ENCODE results near the gene EPB41L4A. TPM values are rescaled to one million over a fixed set of nuclear protein-coding genes. Genes with fewer than 3 reads are reported as not detected.

Gene EPB41L4A
- total and polyA plus RNA-seq, 2 donors (not counting 1 experiment from before 2014, with no cell fraction given): 0.23 to 0.50 TPM

GRCh38 chr5:112238473-112238872 lies 180.6 kb downstream of the EPB41L4A start:
- no peak overlapping the region for H3K9ac ChIP-seq (ENCODE audit: insufficient read depth, low read length)
- no peaks in the 10 kb centered on the region for H3K79me2 ChIP-seq (ENCODE audit: control insufficient read depth, insufficient read depth, low read length)
- H3K27ac ChIP-seq (ENCODE audit: insufficient read depth, low read length): no peak overlapping the region
- no peak for DNase-seq (ENCODE audit: low read depth in 2 of 2)
- H3K36me3 ChIP-seq (ENCODE audit: control insufficient read depth, insufficient read depth, low read length): no peaks in the 10 kb centered on the region
- TF ChIP-seq EZH2 (IDR thresholded peaks at IDR 0.05; ENCODE audit: low read length, missing control alignments): no peak
- no peak for TF ChIP-seq CTCF (conservative IDR thresholded peaks at IDR 0.05 in 1 of 2, IDR thresholded peaks at IDR 0.05 in 1 of 2; ENCODE audit: low read depth in 1 of 2, low read length in 2 of 2)
- no peaks in the 10 kb centered on the region for H3K27me3 ChIP-seq (ENCODE audit: control insufficient read depth, insufficient read depth, low read length)
- H3K4me3 ChIP-seq (replicated peaks in 1 of 4; ENCODE audit: control extremely low read depth in 1 of 4, insufficient read depth in 1 of 4, low read depth in 3 of 4, low read length in 4 of 4): no peak overlapping the region
- H3K4me1 ChIP-seq (ENCODE audit: control insufficient read depth, extremely low read depth, insufficient read depth, low read length): no peaks in the 10 kb centered on the region
- H4K20me1 ChIP-seq (ENCODE audit: control insufficient read depth, extremely low read depth, insufficient read depth, low read length): no peaks in the 10 kb centered on the region
- no peak overlapping the region for H2AFZ ChIP-seq (ENCODE audit: low read length)
- H3K4me2 ChIP-seq (ENCODE audit: extremely low read depth, insufficient read depth, low read length): no peak overlapping the region
- no peaks in the 10 kb centered on the region for H3K9me3 ChIP-seq (ENCODE audit: control insufficient read depth, insufficient read depth, low read depth, low read length)

- H3K4me3 ChIP-seq (replicated peaks in 1 of 4; ENCODE audit: control extremely low read depth in 1 of 4, insufficient read depth in 1 of 4, low read depth in 3 of 4, low read length in 4 of 4): no peak overlapping the region
- no peaks in the 10 kb centered on the region for H3K36me3 ChIP-seq (ENCODE audit: control insufficient read depth, insufficient read depth, low read length)
- H3K27ac ChIP-seq (ENCODE audit: insufficient read depth, low read length): no peak overlapping the region
- H2AFZ ChIP-seq (ENCODE audit: low read length): no peak overlapping the region
- TF ChIP-seq EZH2 (IDR thresholded peaks at IDR 0.05; ENCODE audit: low read length, missing control alignments) (no peak), CTCF (conservative IDR thresholded peaks at IDR 0.05 in 1 of 2, IDR thresholded peaks at IDR 0.05 in 1 of 2; ENCODE audit: low read depth in 1 of 2, low read length in 2 of 2) (no peak)
- no peaks in the 10 kb centered on the region for H4K20me1 ChIP-seq (ENCODE audit: control insufficient read depth, extremely low read depth, insufficient read depth, low read length)
- no peaks in the 10 kb centered on the region for H3K27me3 ChIP-seq (ENCODE audit: control insufficient read depth, insufficient read depth, low read length)
- no peak for DNase-seq (ENCODE audit: low read depth in 2 of 2)
- H3K9me3 ChIP-seq (ENCODE audit: control insufficient read depth, insufficient read depth, low read depth, low read length): no peaks in the 10 kb centered on the region
- H3K4me2 ChIP-seq (ENCODE audit: extremely low read depth, insufficient read depth, low read length): no peak overlapping the region
- H3K9ac ChIP-seq (ENCODE audit: insufficient read depth, low read length): no peak overlapping the region
- H3K4me1 ChIP-seq (ENCODE audit: control insufficient read depth, extremely low read depth, insufficient read depth, low read length): no peaks in the 10 kb centered on the region
- no peaks in the 10 kb centered on the region for H3K79me2 ChIP-seq (ENCODE audit: control insufficient read depth, insufficient read depth, low read length)
These were observed 181.6 kb downstream of the EPB41L4A start for GRCh38 chr5:112237456-112237855.

GRCh38 chr5:112234000-112234399 lies 185.1 kb downstream of the EPB41L4A start:
- no peak overlapping the region for H3K4me2 ChIP-seq (ENCODE audit: extremely low read depth, insufficient read depth, low read length)
- DNase-seq (ENCODE audit: low read depth in 2 of 2): no peak
- no peaks in the 10 kb centered on the region for H3K79me2 ChIP-seq (ENCODE audit: control insufficient read depth, insufficient read depth, low read length)

More at GRCh38 chr5:112234000-112234399, 185.1 kb downstream of the EPB41L4A start:
- no peaks in the 10 kb centered on the region for H3K27me3 ChIP-seq (ENCODE audit: control insufficient read depth, insufficient read depth, low read length)
- no peaks in the 10 kb centered on the region for H4K20me1 ChIP-seq (ENCODE audit: control insufficient read depth, extremely low read depth, insufficient read depth, low read length)
- H2AFZ ChIP-seq (ENCODE audit: low read length): no peak overlapping the region
- no peaks in the 10 kb centered on the region for H3K4me1 ChIP-seq (ENCODE audit: control insufficient read depth, extremely low read depth, insufficient read depth, low read length)
- no peak overlapping the region for H3K9ac ChIP-seq (ENCODE audit: insufficient read depth, low read length)
- no peak overlapping the region for H3K27ac ChIP-seq (ENCODE audit: insufficient read depth, low read length)
- H3K9me3 ChIP-seq (ENCODE audit: control insufficient read depth, insufficient read depth, low read depth, low read length): no peaks in the 10 kb centered on the region
- TF ChIP-seq EZH2 (IDR thresholded peaks at IDR 0.05; ENCODE audit: low read length, missing control alignments) (no peak), CTCF (conservative IDR thresholded peaks at IDR 0.05 in 1 of 2, IDR thresholded peaks at IDR 0.05 in 1 of 2; ENCODE audit: low read depth in 1 of 2, low read length in 2 of 2) (no peak)
- no peaks in the 10 kb centered on the region for H3K36me3 ChIP-seq (ENCODE audit: control insufficient read depth, insufficient read depth, low read length)
- H3K4me3 ChIP-seq (replicated peaks in 1 of 4; ENCODE audit: control extremely low read depth in 1 of 4, insufficient read depth in 1 of 4, low read depth in 3 of 4, low read length in 4 of 4): no peak overlapping the region

All from fibroblast of lung (primary cell).